Measurements from ENCODE around the gene TMEM18.

TMEM18 gene

GRCh38 chr2:660586-661359, 16.4 kb downstream of the TMEM18 start:
- Histone ChIP-seq H3K4me3 (ENCODE audit: low read depth, low read length) (no peak overlapping the region), H3K27ac (ENCODE audit: extremely low read depth, low read depth, low read length) (no peak overlapping the region), H3K4me1 (ENCODE audit: control insufficient read depth, insufficient read depth, low read length) (no peaks in the 10 kb centered on the region), H3K36me3 (ENCODE audit: control insufficient read depth in 2 of 2, insufficient read depth in 1 of 2, low read length in 2 of 2) (peaks cover 0 to 22% of the 10 kb centered on the region in 2 experiments; a peak in 1 of 3 replicates), H3K9me3 (ENCODE audit: control insufficient read depth, insufficient read depth, low read depth, low read length) (no peaks in the 10 kb centered on the region)
- peak; percentile 90 for TF ChIP-seq ZIC2 (tag by site-specific recombination; IDR thresholded peaks at IDR 0.05)
- no peak for TF ChIP-seq SCRT2 (tag by site-specific recombination; IDR thresholded peaks at IDR 0.05)
- TF ChIP-seq ZNF621 (tag by site-specific recombination; IDR thresholded peaks at IDR 0.05), result no peak
- ChIA-PET POLR2A (no interaction called here), CTCF (interaction anchor here (0.5 kb wide), 1 partner anchor 159 kb away, joined by 3 read pairs; no protein-coding TSS in a partner anchor)

- ChIA-PET POLR2A (no interaction called here), CTCF (no interaction called here)
- no peaks in the 10 kb centered on the region for H3K9me3 ChIP-seq (ENCODE audit: control insufficient read depth, insufficient read depth, low read depth, low read length)
- no peak for TF ChIP-seq ZNF837 (tag by site-specific recombination; IDR thresholded peaks at IDR 0.05)
- no peak for TF ChIP-seq GLIS1 (tag by site-specific recombination; IDR thresholded peaks at IDR 0.05)
- TF ChIP-seq ZSCAN18 (tag by site-specific recombination; IDR thresholded peaks at IDR 0.05), result no peak
- no peak for TF ChIP-seq WT1 (tag by site-specific recombination; IDR thresholded peaks at IDR 0.05)
- no peak for TF ChIP-seq ZNF777 (tag by site-specific recombination; IDR thresholded peaks at IDR 0.05; ENCODE audit: borderline replicate concordance)
- TF ChIP-seq KLF1 (tag by site-specific recombination; IDR thresholded peaks at IDR 0.05), result no peak
- TF ChIP-seq KLF7 (tag by site-specific recombination; IDR thresholded peaks at IDR 0.05; ENCODE audit: borderline replicate concordance), result no peak
- TF ChIP-seq IKZF3 (tag by site-specific recombination; IDR thresholded peaks at IDR 0.05), result no peak
- TF ChIP-seq HIC1 (tag by site-specific recombination; IDR thresholded peaks at IDR 0.05), result no peak
- no peak for TF ChIP-seq ZNF146 (tag by site-specific recombination; IDR thresholded peaks at IDR 0.05)
- no peak for TF ChIP-seq ZNF223 (tag by site-specific recombination; IDR thresholded peaks at IDR 0.05)
- no peak for TF ChIP-seq ZNF558 (tag by site-specific recombination; IDR thresholded peaks at IDR 0.05)
- TF ChIP-seq ZNF701 (tag by site-specific recombination; IDR thresholded peaks at IDR 0.05), result no peak
- TF ChIP-seq, protein P1, sequence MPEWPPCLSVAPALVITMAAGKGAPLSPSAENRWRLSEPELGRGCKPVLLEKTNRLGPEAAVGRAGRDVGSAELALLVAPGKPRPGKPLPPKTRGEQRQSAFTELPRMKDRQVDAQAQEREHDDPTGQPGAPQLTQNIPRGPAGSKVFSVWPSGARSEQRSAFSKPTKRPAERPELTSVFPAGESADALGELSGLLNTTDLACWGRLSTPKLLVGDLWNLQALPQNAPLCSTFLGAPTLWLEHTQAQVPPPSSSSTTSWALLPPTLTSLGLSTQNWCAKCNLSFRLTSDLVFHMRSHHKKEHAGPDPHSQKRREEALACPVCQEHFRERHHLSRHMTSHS (tag by site-specific recombination; IDR thresholded peaks at IDR 0.05), result no peak
- TF ChIP-seq ZNF76 (tag by site-specific recombination; IDR thresholded peaks at IDR 0.05; ENCODE audit: borderline replicate concordance, low read depth), result no peak
- no peak for TF ChIP-seq ZFP37 (tag by site-specific recombination; IDR thresholded peaks at IDR 0.05)
- TF ChIP-seq ZNF274 (IDR thresholded peaks at IDR 0.05; ENCODE audit: low read length), result no peak
- TF ChIP-seq ZNF274 (tag by site-specific recombination; IDR thresholded peaks at IDR 0.05; ENCODE audit: borderline replicate concordance), result no peak
- TF ChIP-seq ZNF398 (tag by site-specific recombination; IDR thresholded peaks at IDR 0.05), result no peak
- TF ChIP-seq, protein P2, sequence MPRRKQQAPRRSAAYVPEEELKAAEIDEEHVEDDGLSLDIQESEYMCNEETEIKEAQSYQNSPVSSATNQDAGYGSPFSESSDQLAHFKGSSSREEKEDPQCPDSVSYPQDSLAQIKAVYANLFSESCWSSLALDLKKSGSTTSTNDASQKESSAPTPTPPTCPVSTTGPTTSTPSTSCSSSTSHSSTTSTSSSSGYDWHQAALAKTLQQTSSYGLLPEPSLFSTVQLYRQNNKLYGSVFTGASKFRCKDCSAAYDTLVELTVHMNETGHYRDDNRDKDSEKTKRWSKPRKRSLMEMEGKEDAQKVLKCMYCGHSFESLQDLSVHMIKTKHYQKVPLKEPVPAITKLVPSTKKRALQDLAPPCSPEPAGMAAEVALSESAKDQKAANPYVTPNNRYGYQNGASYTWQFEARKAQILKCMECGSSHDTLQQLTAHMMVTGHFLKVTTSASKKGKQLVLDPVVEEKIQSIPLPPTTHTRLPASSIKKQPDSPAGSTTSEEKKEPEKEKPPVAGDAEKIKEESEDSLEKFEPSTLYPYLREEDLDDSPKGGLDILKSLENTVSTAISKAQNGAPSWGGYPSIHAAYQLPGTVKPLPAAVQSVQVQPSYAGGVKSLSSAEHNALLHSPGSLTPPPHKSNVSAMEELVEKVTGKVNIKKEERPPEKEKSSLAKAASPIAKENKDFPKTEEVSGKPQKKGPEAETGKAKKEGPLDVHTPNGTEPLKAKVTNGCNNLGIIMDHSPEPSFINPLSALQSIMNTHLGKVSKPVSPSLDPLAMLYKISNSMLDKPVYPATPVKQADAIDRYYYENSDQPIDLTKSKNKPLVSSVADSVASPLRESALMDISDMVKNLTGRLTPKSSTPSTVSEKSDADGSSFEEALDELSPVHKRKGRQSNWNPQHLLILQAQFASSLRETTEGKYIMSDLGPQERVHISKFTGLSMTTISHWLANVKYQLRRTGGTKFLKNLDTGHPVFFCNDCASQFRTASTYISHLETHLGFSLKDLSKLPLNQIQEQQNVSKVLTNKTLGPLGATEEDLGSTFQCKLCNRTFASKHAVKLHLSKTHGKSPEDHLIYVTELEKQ (tag by site-specific recombination; IDR thresholded peaks at IDR 0.05; ENCODE audit: borderline replicate concordance), result no peak
- TF ChIP-seq ZNF169 (tag by site-specific recombination; IDR thresholded peaks at IDR 0.05), result no peak
- H3K27ac ChIP-seq (ENCODE audit: extremely low read depth, low read depth, low read length), result no peak overlapping the region
- peaks cover 0 to 15% of the 10 kb centered on the region in 2 experiments; a peak in 1 of 3 replicates for H3K36me3 ChIP-seq (ENCODE audit: control insufficient read depth in 2 of 2, insufficient read depth in 1 of 2, low read length in 2 of 2)
- H3K4me3 ChIP-seq (ENCODE audit: low read depth, low read length), result no peak overlapping the region
- no peaks in the 10 kb centered on the region for H3K4me1 ChIP-seq (ENCODE audit: control insufficient read depth, insufficient read depth, low read length)
Measured at GRCh38 chr2:660029-660428, 17.2 kb downstream of the TMEM18 start.

All from HEK293 (cell line).